PC-9 (cell line): ENCODE measurements around the gene COL5A1.

Experiments
- CTCF ChIP-seq: fragments of 200-600 bp; sonication (generic); conservative IDR thresholded peaks from 2 replicates; pipeline ENCODE4 v1.6.1; 2017; ENCODE audit warnings: mixed run types, antibody characterized with exemption, mild to moderate bottlenecking, moderate library complexity
- EZH2 ChIP-seq: fragments of 200-600 bp; sonication (generic); IDR thresholded peaks from 2 replicates; pipeline ENCODE4 v1.8.0; 2017; ENCODE audit warnings: antibody characterized with exemption, low read depth

- no peak for TF ChIP-seq CTCF
- TF ChIP-seq EZH2: no peak
Measured at GRCh38 chr9:134600371-134600770, 41.2 kb upstream of the COL5A1 start.
